Measurements from ENCODE around the gene REV3L.

Gene REV3L

DNA sequence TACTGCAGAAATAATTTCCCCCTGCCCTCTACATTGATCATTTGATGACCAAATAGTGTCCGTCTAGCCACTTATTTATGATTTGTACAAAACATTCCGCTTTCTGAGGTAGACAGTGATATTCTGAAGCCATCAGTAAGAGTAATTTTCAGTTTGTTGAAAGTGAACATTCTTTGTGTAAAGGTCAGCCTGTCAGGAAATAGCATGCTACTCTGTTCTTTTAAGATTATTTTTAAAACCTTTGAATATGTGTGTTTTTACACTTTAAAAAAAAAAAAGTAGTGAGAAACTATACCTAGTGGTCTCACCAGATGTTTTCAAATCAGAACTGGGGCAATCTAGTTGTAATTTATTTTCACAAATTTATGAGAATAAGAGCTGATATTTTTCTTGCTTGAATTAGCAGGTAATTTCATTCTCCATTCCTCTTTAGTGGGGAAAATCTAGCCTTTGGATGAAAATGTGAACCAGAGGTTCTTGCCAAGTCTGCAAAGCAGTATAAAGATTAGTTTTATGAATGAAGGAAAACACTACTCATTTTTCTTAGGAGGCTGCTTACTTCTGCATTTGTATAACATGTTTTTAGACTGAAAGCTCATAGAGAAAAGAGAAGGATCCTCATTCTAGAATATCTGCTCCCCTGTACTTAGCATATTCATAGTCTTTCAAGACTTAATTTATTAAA lies 12.1 kb upstream of the REV3L start:
- TF ChIP-seq, protein P1, sequence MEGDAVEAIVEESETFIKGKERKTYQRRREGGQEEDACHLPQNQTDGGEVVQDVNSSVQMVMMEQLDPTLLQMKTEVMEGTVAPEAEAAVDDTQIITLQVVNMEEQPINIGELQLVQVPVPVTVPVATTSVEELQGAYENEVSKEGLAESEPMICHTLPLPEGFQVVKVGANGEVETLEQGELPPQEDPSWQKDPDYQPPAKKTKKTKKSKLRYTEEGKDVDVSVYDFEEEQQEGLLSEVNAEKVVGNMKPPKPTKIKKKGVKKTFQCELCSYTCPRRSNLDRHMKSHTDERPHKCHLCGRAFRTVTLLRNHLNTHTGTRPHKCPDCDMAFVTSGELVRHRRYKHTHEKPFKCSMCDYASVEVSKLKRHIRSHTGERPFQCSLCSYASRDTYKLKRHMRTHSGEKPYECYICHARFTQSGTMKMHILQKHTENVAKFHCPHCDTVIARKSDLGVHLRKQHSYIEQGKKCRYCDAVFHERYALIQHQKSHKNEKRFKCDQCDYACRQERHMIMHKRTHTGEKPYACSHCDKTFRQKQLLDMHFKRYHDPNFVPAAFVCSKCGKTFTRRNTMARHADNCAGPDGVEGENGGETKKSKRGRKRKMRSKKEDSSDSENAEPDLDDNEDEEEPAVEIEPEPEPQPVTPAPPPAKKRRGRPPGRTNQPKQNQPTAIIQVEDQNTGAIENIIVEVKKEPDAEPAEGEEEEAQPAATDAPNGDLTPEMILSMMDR (IDR thresholded peaks at IDR 0.05; ENCODE audit: low read length): no peak
- TF ChIP-seq EZH2 (optimal IDR thresholded peaks at IDR 0.05; ENCODE audit: low read depth, low read length): no peak
- no peak for TF ChIP-seq EZH2phosphoT487 (IDR thresholded peaks at IDR 0.05; ENCODE audit: low read length)
- H3K4me1 ChIP-seq (ENCODE audit: low read length): no peaks in the 10 kb centered on the region
- no peaks in the 10 kb centered on the region for H3K36me3 ChIP-seq (replicated peaks; ENCODE audit: insufficient read depth, low read length)
- no peak overlapping the region for H2AFZ ChIP-seq (ENCODE audit: low read length)
- no peak overlapping the region for H3K9ac ChIP-seq (ENCODE audit: low read length)
- H3K4me2 ChIP-seq (ENCODE audit: low read depth, low read length): no peak overlapping the region
- peaks cover 8% of the 10 kb centered on the region; the same call in 1 of the 2 replicates for H3K79me2 ChIP-seq (ENCODE audit: low read length)
- peaks cover 3% of the 10 kb centered on the region; the same call in 1 of the 2 replicates for H4K20me1 ChIP-seq (ENCODE audit: insufficient read depth, low read length)
- no peaks in the 10 kb centered on the region for H3K9me3 ChIP-seq (replicated peaks; ENCODE audit: insufficient read depth, low read length)
- H3K9me2 ChIP-seq (replicated peaks; ENCODE audit: insufficient read depth, low read length): no peaks in the 10 kb centered on the region
- H3F3A ChIP-seq (ENCODE audit: insufficient read depth, low read length): no peaks in the 10 kb centered on the region
- H3K27ac ChIP-seq (ENCODE audit: low read length): no peak overlapping the region
- DNase-seq: no peak
- H3K4me3 ChIP-seq (ENCODE audit: low read length): no peak overlapping the region
- no peaks in the 10 kb centered on the region for H3K27me3 ChIP-seq (replicated peaks; ENCODE audit: insufficient read depth, low read length)

GRCh38 chr6:111492499-111492898 lies 9.5 kb upstream of the REV3L start:
- no peaks in the 10 kb centered on the region for H3K27me3 ChIP-seq (replicated peaks; ENCODE audit: insufficient read depth, low read length)
- H3K9me2 ChIP-seq (replicated peaks; ENCODE audit: insufficient read depth, low read length): no peaks in the 10 kb centered on the region
- H2AFZ ChIP-seq (ENCODE audit: low read length): no peak overlapping the region
- H3K4me2 ChIP-seq (ENCODE audit: low read depth, low read length): no peak overlapping the region
- no peak overlapping the region for H3K27ac ChIP-seq (ENCODE audit: low read length)
- H3K79me2 ChIP-seq (ENCODE audit: low read length): peaks cover 15% of the 10 kb centered on the region; the same call in 1 of the 2 replicates
- DNase-seq: no peak
- no peaks in the 10 kb centered on the region for H3K9me3 ChIP-seq (replicated peaks; ENCODE audit: insufficient read depth, low read length)
- no peak for TF ChIP-seq EZH2 (optimal IDR thresholded peaks at IDR 0.05; ENCODE audit: low read depth, low read length)
- TF ChIP-seq, protein P1 (IDR thresholded peaks at IDR 0.05; ENCODE audit: low read length): no peak
- TF ChIP-seq EZH2phosphoT487 (IDR thresholded peaks at IDR 0.05; ENCODE audit: low read length): no peak
- H3K36me3 ChIP-seq (replicated peaks; ENCODE audit: insufficient read depth, low read length): no peaks in the 10 kb centered on the region; the same call in 1 of the 2 replicates
- H3K9ac ChIP-seq (ENCODE audit: low read length): no peak overlapping the region
- no peaks in the 10 kb centered on the region for H3F3A ChIP-seq (ENCODE audit: insufficient read depth, low read length)
- H3K4me3 ChIP-seq (ENCODE audit: low read length): no peak overlapping the region
- no peaks in the 10 kb centered on the region; the same call in 1 of the 2 replicates for H4K20me1 ChIP-seq (ENCODE audit: insufficient read depth, low read length)
- H3K4me1 ChIP-seq (ENCODE audit: low read length): peaks cover 6% of the 10 kb centered on the region

GRCh38 chr6:111490067-111490466 lies 7.0 kb upstream of the REV3L start:
- Histone ChIP-seq H3K9me2 (replicated peaks; ENCODE audit: insufficient read depth, low read length) (no peaks in the 10 kb centered on the region), H3F3A (ENCODE audit: insufficient read depth, low read length) (no peaks in the 10 kb centered on the region), H3K27ac (ENCODE audit: low read length) (no peak overlapping the region), H3K4me2 (ENCODE audit: low read depth, low read length) (no peak overlapping the region), H3K27me3 (replicated peaks; ENCODE audit: insufficient read depth, low read length) (no peaks in the 10 kb centered on the region), H3K79me2 (ENCODE audit: low read length) (peaks cover 33% of the 10 kb centered on the region), H3K9me3 (replicated peaks; ENCODE audit: insufficient read depth, low read length) (no peaks in the 10 kb centered on the region), H3K4me1 (ENCODE audit: low read length) (peaks cover 16% of the 10 kb centered on the region), H2AFZ (ENCODE audit: low read length) (no peak overlapping the region), H4K20me1 (ENCODE audit: insufficient read depth, low read length) (no peaks in the 10 kb centered on the region; the same call in 1 of the 2 replicates), H3K9ac (ENCODE audit: low read length) (no peak overlapping the region), H3K36me3 (replicated peaks; ENCODE audit: insufficient read depth, low read length) (no peaks in the 10 kb centered on the region; the same call in 1 of the 2 replicates), H3K4me3 (ENCODE audit: low read length) (no peak overlapping the region)
- TF ChIP-seq EZH2 (optimal IDR thresholded peaks at IDR 0.05; ENCODE audit: low read depth, low read length) (no peak), EZH2phosphoT487 (IDR thresholded peaks at IDR 0.05; ENCODE audit: low read length) (no peak)
- TF ChIP-seq, protein P1 (IDR thresholded peaks at IDR 0.05; ENCODE audit: low read length): no peak
- DNase-seq: no peak

Data from MM.1S (cell line).